Stimulated activated CD8-positive, alpha-beta memory T cell treated with anti-CD3 and anti-CD28 coated beads, Interleukin-15, amount 100 ng/mL, for 4 hours (primary cell): ENCODE measurements around the gene NBPF4.
A peak's percentile ranks its signal among the peaks of the same experiment; 100 is the strongest.
"Not testable (repeated sequence)": the region's sequence is repeated elsewhere in the genome, so short reads cannot be mapped to it uniquely, and the experiment has no call there.

Experiments used
- DNase-seq, 2 donors: peaks; one replicate each; pipeline ENCODE4 v3.0.0-alpha.2; 2020; ENCODE audit warnings: low read depth in 2 of 2

NBPF4 gene

DNA sequence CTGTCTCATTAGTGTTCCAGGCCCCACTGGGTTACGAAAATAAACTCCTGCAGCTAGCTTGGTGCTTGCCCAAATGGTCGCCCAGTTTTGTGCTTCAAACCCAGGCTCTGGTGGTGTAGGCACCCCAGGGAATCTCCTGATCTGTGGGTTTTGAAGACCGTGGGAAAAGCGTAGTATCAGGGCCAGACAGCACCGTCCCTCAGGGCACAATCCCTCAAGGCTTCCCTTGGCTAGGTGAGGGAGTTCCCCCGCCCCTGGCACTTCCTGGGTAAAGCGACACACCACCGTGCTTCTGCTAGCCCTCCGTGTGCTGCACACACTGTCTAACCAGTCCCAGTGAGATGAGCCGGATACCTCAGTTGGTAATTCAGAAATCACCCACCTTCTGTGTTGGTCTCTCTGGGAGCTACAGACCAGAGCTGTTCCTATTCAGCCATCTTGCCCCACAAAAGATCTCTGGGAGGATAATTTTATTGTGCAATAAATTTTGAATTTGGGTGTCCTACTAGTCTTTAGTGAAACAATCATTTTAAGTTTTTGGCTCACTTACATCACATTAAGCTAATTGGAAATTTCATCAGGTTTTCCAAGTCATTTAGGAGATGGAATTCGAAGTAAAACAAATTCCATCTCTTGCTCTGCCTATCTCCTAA, 34.3 kb downstream of the NBPF4 start:
- no peak for DNase-seq

DNA sequence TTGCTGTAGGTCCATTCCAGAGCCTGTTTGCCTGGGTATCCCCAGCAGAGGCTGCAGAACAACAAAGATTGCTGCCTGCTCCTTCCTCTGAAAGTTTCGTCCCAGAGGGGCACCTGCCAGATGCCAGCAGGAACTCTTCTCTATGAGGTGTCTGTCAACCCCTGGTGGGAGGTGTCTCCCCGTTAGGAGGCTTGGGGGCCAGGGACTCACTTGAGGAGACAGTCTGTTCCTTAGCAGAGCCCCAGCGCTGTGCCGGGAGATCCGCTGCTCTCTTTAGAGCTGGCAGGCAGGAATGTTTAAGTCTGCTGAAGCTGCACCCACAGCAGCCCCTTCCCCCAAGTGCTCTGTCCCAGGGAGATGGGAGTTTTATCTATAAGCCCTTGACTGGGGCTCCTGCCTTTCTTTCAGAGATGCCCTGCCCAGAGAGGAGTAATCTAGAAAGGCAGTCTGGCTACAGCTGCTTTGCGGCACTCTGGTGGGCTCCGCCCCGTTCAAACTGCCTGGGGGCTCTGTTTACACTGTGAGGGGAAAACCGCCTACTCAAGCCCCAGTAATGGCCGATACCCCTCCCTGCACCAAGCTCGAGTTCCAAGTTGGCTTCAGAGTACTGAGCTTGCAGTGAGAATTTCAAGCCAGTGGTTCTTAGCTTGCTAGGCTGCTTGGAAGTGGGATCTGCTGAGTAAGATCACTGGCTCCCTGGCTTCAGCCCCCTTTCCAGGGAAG, 35.0 kb downstream of the NBPF4 start:
- DNase-seq = no peak

DNA sequence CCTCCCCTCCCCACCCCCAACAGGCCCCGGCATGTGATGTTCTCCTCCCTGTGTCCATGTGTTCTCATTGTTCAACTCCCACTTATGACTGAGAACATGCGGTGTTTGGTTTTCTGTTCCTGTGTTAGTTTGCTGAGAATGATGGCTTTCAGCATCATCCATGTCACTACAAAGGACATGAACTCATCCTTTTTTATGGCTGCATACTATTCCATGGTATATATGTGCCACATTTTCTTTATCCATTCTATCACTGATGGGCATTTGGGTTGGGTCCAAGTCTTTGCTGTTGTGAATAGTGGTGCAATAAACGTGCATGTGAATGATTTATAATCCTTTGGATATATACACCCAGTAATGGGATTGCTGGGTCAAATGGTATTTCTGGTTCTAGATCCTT, 40.3 kb downstream of the NBPF4 start:
- DNase-seq = not testable (repeated sequence)

DNA sequence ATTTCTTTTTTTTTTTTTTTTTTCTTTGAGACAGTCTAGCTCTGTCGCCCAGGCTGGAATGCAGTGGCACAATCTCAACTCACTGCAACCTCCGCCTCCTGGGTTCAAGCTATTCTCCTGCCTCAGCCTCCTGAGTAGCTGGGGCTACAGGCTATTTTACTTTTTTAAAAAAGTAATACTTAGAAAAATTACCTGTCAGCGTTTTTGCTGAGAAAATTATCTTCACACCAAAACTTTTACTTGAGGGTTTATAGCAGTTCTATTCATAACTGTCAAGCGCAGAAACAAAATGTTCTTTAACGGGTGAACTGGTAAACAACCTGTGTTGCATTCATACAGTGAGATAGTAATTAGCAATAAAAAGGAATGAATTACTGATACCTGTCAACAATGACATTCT, 42.2 kb downstream of the NBPF4 start:
- DNase-seq = no peak

DNA sequence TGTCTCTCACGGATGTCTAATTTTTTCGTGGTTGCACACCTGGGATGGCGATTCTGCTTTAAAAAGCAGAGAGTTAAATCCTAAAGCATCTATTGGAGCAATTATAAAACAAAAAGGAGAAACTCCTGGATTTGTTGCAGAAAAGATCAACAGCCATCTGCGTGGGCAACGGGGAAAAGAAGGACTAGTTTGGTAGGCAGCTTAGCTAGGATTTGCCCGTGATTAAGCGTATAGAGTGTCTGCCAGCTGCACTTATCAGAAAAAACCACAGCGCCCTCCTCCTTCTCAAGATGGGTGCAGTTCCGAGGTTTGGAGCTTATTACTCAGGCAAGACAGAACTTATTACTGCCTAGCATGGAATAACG, 43.2 kb downstream of the NBPF4 start:
- peak in 1 of 2 donors; percentile 26 for DNase-seq

DNA sequence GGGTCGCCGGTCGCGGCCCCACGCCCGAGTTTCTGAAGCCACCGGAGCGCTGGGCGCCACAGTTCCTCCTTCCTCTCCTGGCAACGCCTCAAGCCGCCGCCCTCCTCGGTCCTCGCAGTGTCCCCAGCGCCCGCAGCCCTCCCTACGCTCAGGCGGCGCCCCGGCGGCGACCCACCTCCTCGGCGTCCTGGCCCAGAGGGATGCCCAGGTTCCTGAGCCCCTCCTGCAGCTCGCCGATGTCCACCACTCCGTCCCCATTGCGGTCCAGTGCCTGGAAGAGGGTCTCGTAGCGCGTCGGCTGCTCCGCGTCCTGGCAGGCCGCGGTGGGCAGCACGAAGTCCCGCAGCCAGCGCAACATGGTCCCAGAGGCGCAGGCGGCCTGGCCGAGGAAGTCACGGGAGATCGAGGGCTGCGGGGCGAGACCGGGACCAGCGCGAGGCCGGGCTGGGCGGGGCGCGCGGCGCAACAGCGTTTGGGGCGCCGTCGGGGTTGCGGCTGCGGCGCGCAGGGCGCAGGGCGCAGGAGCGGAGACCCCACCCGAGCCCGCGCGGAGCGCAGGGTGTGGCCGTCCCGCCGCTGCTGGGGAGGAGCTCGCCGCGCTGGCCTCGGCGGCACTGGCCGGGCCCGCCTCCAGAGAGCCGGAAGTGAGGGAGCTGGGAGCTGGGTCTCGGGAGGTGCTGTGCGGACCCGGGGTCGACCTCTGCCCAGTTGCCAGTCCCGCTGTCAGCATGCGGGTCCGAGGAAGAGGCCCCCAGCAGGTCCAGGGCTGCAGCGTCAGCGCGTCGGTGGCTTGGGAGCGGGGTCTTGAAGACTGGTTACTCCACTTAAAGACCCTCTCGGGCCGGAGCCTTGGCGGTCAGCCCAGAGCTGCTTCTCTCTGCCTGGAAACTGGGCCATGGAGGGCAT, 43.8 kb downstream of the NBPF4 start, which contains the start of gene SLC25A24:
Gene SLC25A24, minus strand, starts transcription at position 563 of the 906 bp plus-strand sequence. Its CDS starts 205 bp downstream, at position 358.
- peak; percentile 19 to 49 for DNase-seq

DNA sequence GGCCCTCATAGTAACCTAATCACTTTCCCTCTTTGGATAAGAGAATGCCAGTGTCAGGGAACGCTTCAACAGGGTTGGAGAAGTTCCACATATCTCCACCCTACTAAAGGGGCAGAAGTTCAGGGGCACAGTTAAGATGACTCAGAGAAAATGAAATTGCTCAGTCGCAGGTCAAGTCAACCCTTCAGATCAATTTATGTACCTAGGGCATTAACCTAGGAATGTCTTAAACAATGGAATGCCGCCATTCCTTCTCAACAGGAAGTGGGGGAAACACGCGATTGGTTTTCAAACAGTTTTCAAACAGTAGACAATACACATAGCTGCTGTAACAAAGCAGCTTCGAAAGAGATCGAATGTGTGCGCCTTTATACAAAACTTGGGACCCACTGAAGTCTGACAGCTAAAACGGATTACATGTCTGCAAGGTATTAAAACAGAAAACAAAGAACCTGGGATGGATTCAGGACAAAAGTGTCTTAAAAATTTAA, 44.6 kb downstream of the NBPF4 start:
- no peak for DNase-seq

DNA sequence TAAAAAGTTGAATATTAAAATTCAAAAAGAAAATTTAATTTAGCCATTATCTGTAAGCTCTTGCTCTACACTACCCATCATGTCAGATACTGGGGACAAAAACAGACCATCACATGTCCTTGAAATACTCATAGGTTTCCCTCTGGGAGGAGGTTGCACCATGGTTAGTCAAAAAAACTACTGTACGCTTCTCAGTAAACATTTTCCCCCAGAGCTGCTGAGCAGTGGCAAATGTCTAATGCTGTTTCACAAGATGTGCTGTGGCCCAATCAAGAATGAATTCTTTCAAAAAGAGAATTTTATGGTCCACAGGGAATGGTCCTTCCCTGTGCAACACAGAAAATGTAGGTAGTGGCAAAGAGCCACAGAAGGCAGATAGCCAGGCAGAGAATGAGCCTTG, 49.8 kb downstream of the NBPF4 start:
- no peak for DNase-seq

DNA sequence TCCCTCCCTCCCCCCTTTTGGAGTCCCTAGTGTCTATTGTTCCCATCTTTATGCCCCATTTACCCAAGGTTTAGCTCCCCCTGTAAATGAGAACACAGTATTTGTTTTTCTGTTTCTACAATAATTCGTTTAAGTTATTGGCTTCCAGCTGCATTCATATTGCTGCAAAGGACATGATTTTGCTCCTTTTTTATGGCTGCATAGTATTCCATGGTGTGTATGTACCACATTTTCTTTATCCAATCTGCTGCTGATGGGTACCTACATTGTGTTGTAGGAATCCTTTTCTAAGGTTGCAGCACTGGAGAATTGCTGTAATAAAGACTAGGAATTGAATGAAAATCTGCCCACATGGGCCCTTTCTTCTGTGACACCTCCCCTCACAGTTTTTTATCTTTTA, 50.5 kb downstream of the NBPF4 start:
- DNase-seq = no peak

DNA sequence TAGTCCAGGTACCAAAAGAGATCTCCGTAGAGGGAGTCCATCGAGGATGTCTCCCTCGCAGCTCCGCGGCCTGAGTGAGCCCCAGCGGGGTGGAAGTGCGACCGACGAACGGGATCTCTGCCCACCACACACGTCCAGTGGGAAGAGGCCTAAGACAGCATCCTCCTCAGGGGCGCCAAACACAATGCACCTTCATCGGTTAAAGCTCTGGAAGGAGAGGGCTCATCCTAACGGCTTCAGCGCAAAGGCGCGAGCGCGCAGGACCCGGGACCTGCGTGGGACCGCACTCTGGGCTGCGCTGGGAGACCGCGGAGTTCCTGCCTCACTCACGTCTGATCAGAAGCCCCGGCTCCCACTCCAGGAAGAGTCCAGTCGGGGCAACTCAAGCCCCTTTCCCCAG, 51.3 kb downstream of the NBPF4 start:
- no peak for DNase-seq

DNA sequence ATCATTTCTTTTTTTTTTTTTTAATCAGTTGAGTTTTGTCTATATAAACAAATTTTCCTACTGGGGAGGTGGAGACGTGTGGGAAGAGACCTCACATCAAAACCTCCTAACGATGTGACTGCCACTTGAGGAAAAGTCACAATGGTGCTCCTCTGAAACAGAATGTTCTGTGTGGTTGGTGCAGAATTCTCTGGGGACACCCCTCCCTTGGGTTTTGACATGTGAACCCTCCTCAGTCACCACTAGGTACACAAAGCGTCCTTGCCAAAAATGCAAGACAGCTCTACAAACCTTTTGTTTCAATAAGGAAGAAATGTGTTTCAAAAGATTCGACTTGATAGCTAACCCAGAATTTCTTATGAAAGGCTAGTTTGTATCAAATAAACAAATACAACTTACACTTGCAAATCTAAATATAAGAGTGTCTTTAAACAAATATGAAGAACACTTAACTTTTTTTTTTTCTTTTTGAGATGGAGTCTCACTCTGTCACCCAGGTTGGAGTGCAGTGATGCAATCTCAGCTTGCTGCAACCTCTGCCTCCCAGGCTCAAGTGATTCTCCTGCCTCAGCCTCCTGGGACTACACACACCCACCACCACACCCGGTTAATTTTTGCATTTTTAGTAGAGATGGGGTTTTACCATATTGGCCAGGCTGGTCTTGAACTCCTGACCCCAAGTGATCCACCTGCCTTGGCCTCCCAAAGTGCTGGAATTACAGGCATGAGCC, 53.0 kb downstream of the NBPF4 start:
- no peak for DNase-seq

DNA sequence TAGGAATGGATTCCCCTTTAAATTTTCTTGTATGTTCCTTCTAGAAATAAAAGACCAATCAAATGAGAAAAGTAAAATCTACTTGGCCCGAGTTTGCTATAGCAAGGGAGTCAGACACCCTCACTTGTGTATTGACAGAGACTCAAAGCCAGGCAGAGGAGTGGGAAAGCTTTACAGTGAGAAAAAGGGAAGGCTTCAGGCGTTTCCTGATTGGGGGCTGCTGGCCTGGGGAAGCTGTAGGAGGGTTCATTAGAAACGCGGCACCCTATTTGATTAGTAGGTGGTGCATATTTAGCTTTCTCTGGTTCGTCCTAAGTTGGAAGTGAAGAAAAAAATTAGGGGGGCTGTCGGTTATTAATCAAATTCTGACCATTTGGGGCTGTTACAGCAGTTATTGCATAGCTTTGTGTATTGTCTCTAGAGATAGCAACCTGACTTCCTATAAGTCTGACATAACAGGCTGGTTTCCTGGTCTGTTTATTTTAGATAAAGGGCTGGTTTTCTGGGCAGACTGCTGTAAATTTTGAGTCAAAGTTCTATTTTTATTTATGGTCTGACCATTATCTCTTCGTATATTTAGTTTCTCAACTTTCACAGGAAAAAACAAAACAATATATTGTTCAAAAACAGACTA, 53.8 kb downstream of the NBPF4 start:
- no peak for DNase-seq

DNA sequence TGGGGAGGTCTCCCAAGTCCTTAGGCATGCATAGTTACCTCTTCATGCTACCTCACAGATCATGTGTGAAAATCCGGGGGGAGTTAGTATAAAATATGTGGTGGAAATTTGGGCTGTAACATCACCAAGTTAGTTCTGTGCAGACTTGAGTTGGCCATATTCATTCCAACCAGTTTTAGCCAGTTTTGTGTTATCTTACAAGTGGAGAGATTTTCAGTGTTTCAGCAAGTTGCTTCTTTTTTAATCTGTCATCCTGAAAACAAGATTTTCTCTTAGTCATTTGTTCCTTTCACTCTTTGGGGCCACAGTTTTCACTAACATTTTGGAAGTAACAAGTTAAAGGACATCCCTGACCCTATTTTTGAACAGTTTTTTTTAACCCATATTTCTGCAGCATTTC, 55.1 kb downstream of the NBPF4 start:
- DNase-seq = no peak

DNA sequence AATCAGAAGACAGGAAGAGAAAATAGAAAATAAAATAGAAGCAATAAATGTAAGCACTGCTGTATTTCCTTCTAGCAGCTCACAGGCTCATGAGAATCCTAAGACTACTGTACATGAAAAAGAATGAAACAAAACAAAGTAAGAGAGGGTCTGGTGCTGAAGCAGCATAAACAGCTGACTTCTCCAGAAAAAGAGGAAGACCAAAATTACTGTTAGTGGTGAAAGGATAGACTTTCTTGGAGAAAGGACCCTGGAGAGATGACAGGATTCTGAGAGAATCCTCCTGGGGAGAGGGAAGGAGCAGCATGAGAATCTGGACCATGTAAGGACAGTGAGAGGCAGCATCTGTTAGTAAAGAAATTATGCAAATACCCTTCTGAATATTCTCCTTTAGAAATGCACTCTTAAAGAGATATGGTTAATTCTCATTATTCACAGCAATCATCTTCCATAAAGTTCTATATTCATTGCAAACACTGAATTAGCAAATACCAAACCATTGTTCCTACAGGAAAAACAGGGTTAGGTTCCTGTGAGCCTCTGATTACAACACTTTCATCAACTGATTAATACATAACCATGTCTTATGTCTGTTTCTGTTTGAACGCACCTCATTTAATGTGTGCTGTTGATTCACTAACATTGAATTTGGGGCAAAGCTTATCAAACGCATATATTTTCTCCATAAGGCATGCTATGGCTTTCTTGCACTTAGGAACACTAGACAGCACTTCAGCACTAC, 60.7 kb downstream of the NBPF4 start:
- no peak for DNase-seq

DNA sequence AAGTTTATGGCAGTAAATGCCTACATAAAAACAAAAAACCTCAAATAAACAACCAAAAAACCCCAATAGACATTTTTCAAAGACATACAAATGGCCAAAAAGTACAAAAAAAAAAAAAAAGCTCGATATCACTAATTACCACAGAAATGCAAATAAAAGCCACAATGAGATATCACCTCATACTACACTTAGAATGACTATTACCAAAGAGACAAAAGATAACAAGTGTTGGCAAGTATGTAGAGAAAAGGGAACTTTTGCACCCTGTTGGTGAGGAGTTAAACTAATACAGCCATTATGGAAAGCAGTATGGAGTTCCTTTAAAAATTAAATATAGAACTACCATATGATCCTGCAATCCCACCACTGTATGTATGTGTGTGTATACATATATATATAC, 64.9 kb downstream of the NBPF4 start:
- DNase-seq = no peak
